ENCODE data around the gene SGK1.

Gene SGK1

GRCh38 chr6:134267917-134268361 is 50.0 kb downstream of the SGK1 start:
- H2BK120ac ChIP-seq (ENCODE audit: insufficient read depth, low read length, poor library complexity) = no peak overlapping the region
- WGBS (ENCODE audit: extremely low coverage, insufficient coverage, insufficient read length) = no CpG with 5 or more reads among the region's 10 CpGs
- peak; percentile 12 to 28 for DNase-seq
- H3K23ac ChIP-seq (ENCODE audit: low read length) = no peak overlapping the region
- H2AFZ ChIP-seq (ENCODE audit: insufficient read depth, low read length, poor library complexity) = peak overlapping the region; percentile 71
- H3K27ac ChIP-seq (ENCODE audit: low read depth, low read length) = no peak overlapping the region
- no peak overlapping the region for H4K8ac ChIP-seq (ENCODE audit: low read depth, low read length)
- no peak overlapping the region for H3K9ac ChIP-seq (ENCODE audit: low read length)
- no peak overlapping the region for H2AK5ac ChIP-seq (ENCODE audit: low read length)
- no peak overlapping the region for H4K12ac ChIP-seq (ENCODE audit: low read depth, low read length)
- H3K4me2 ChIP-seq (ENCODE audit: low read length) = no peak overlapping the region
- H3K4ac ChIP-seq (ENCODE audit: low read depth, low read length) = no peak overlapping the region
- H3K36me3 ChIP-seq (ENCODE audit: control insufficient read depth in 1 of 2, insufficient read depth in 2 of 2, low read length in 2 of 2) = no peaks in the 10 kb centered on the region
- H3K27me3 ChIP-seq (ENCODE audit: insufficient read depth, low read length) = no peaks in the 10 kb centered on the region
- H3K9me3 ChIP-seq (ENCODE audit: insufficient read depth, low read depth, low read length) = no peaks in the 10 kb centered on the region
- H3K4me3 ChIP-seq (ENCODE audit: low read depth, low read length) = no peak overlapping the region
- H3K79me1 ChIP-seq (ENCODE audit: low read length) = peaks cover 2% of the 10 kb centered on the region
- H4K91ac ChIP-seq (ENCODE audit: low read depth, low read length) = no peak overlapping the region
- H3K18ac ChIP-seq (ENCODE audit: low read length) = no peak overlapping the region
- H2BK5ac ChIP-seq (ENCODE audit: low read depth, low read length, poor library complexity) = no peak overlapping the region
- H2BK12ac ChIP-seq (ENCODE audit: low read length) = no peak overlapping the region
- no peaks in the 10 kb centered on the region for H3K79me2 ChIP-seq (ENCODE audit: control insufficient read depth, insufficient read depth, low read length, poor library complexity)
- no peak overlapping the region for H3K14ac ChIP-seq (ENCODE audit: low read length)
- H3K4me1 ChIP-seq (ENCODE audit: control insufficient read depth in 1 of 2, insufficient read depth in 2 of 2, low read length in 2 of 2) = peaks cover 0 to 3% of the 10 kb centered on the region in 2 experiments

GRCh38 chr6:134266776-134267175 is 51.1 kb downstream of the SGK1 start:
- no peak overlapping the region for H4K91ac ChIP-seq (ENCODE audit: low read depth, low read length)
- H3K9me3 ChIP-seq (ENCODE audit: insufficient read depth, low read depth, low read length) = no peaks in the 10 kb centered on the region
- H3K27me3 ChIP-seq (ENCODE audit: insufficient read depth, low read length) = no peaks in the 10 kb centered on the region
- H3K27ac ChIP-seq (ENCODE audit: low read depth, low read length) = no peak overlapping the region
- no peak overlapping the region for H3K18ac ChIP-seq (ENCODE audit: low read length)
- no peaks in the 10 kb centered on the region for H3K79me2 ChIP-seq (ENCODE audit: control insufficient read depth, insufficient read depth, low read length, poor library complexity)
- no peak overlapping the region for H3K4ac ChIP-seq (ENCODE audit: low read depth, low read length)
- H2BK12ac ChIP-seq (ENCODE audit: low read length) = no peak overlapping the region
- no peaks in the 10 kb centered on the region for H3K36me3 ChIP-seq (ENCODE audit: control insufficient read depth in 1 of 2, insufficient read depth in 2 of 2, low read length in 2 of 2)
- peaks cover 0 to 3% of the 10 kb centered on the region in 2 experiments for H3K4me1 ChIP-seq (ENCODE audit: control insufficient read depth in 1 of 2, insufficient read depth in 2 of 2, low read length in 2 of 2)
- no peak overlapping the region for H2AK5ac ChIP-seq (ENCODE audit: low read length)
- no peak overlapping the region for H2BK5ac ChIP-seq (ENCODE audit: low read depth, low read length, poor library complexity)
- no peak overlapping the region for H3K4me3 ChIP-seq (ENCODE audit: low read depth, low read length)
- no peak overlapping the region for H3K14ac ChIP-seq (ENCODE audit: low read length)
- no peak overlapping the region for H4K8ac ChIP-seq (ENCODE audit: low read depth, low read length)
- no peak overlapping the region for H3K4me2 ChIP-seq (ENCODE audit: low read length)
- no peak overlapping the region for H2BK120ac ChIP-seq (ENCODE audit: insufficient read depth, low read length, poor library complexity)
- no peak for DNase-seq
- WGBS (ENCODE audit: extremely low coverage, insufficient coverage, insufficient read length) = no CpG with 5 or more reads among the region's 2 CpGs
- peaks cover 2% of the 10 kb centered on the region for H3K79me1 ChIP-seq (ENCODE audit: low read length)
- no peak overlapping the region for H3K9ac ChIP-seq (ENCODE audit: low read length)
- H4K12ac ChIP-seq (ENCODE audit: low read depth, low read length) = no peak overlapping the region
- no peak overlapping the region for H2AFZ ChIP-seq (ENCODE audit: insufficient read depth, low read length, poor library complexity)
- H3K23ac ChIP-seq (ENCODE audit: low read length) = no peak overlapping the region

DNA sequence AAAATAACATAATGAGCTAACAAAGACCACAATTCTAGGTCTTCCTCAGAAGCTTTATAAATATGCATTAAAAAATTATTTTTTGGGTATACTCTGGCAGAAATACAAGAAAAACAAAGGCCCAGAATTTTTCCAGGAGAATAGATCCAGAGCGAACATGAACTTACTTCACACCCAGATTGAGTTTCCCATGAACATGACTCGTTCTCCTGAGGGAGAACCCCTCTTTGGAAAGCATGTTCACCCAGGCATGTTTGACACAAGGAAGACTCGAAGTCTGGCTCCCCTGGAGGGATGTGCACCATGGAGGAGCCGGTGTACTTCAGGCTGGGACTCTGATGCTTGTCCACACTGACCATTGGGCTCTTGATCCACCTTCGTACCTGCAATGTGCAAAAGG is 56.1 kb downstream of the SGK1 start:
- Histone ChIP-seq H4K12ac (ENCODE audit: low read depth, low read length) (no peak overlapping the region), H3K79me1 (ENCODE audit: low read length) (no peaks in the 10 kb centered on the region), H3K14ac (ENCODE audit: low read length) (no peak overlapping the region), H3K4me3 (ENCODE audit: low read depth, low read length) (no peak overlapping the region), H3K4me2 (ENCODE audit: low read length) (no peak overlapping the region), H4K91ac (ENCODE audit: low read depth, low read length) (no peak overlapping the region), H2AK5ac (ENCODE audit: low read length) (no peak overlapping the region), H3K23ac (ENCODE audit: low read length) (no peak overlapping the region), H4K8ac (ENCODE audit: low read depth, low read length) (no peak overlapping the region), H3K79me2 (ENCODE audit: control insufficient read depth, insufficient read depth, low read length, poor library complexity) (no peaks in the 10 kb centered on the region), H2BK5ac (ENCODE audit: low read depth, low read length, poor library complexity) (no peak overlapping the region), H3K4ac (ENCODE audit: low read depth, low read length) (no peak overlapping the region), H3K9me3 (ENCODE audit: insufficient read depth, low read depth, low read length) (peaks cover 1% of the 10 kb centered on the region), H2AFZ (ENCODE audit: insufficient read depth, low read length, poor library complexity) (no peak overlapping the region), H3K36me3 (ENCODE audit: control insufficient read depth in 1 of 2, insufficient read depth in 2 of 2, low read length in 2 of 2) (no peaks in the 10 kb centered on the region), H2BK12ac (ENCODE audit: low read length) (no peak overlapping the region), H3K27me3 (ENCODE audit: insufficient read depth, low read length) (no peaks in the 10 kb centered on the region), H3K4me1 (ENCODE audit: control insufficient read depth in 1 of 2, insufficient read depth in 2 of 2, low read length in 2 of 2) (no peaks in the 10 kb centered on the region), H2BK120ac (ENCODE audit: insufficient read depth, low read length, poor library complexity) (no peak overlapping the region), H3K18ac (ENCODE audit: low read length) (no peak overlapping the region), H3K27ac (ENCODE audit: low read depth, low read length) (no peak overlapping the region), H3K9ac (ENCODE audit: low read length) (no peak overlapping the region)
- no peak for DNase-seq
- no CpG with 5 or more reads among the region's 5 CpGs for WGBS (ENCODE audit: extremely low coverage, insufficient coverage, insufficient read length)

DNA sequence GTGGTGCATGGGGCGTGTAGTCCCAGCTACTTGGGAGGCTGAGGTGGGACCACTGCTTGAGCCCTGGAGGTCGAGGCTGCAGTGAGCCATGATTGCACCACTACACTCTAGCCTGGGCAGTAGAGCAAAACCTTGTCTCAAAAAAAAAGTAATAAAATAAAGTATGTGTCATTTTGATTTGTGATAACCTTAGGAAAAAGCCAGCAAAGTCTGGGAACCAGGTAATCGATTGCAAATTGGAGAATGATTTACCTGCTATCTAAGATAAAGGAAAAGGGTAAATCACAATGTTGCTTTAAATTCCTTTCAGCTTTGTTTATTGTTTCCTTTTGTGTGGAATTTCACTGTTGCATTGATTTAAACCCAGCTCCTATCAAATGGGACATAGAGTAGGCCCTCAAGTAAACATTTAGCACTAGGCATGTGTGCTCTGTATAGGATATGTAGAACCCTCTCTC is 59.0 kb downstream of the SGK1 start:
- H3K14ac ChIP-seq (ENCODE audit: low read length) = no peak overlapping the region
- no peak overlapping the region for H2AFZ ChIP-seq (ENCODE audit: insufficient read depth, low read length, poor library complexity)
- H2BK5ac ChIP-seq (ENCODE audit: low read depth, low read length, poor library complexity) = no peak overlapping the region
- DNase-seq = no peak
- H3K27me3 ChIP-seq (ENCODE audit: insufficient read depth, low read length) = no peaks in the 10 kb centered on the region
- H3K79me1 ChIP-seq (ENCODE audit: low read length) = no peaks in the 10 kb centered on the region
- H2BK120ac ChIP-seq (ENCODE audit: insufficient read depth, low read length, poor library complexity) = no peak overlapping the region
- no peak overlapping the region for H3K18ac ChIP-seq (ENCODE audit: low read length)
- no peak overlapping the region for H3K23ac ChIP-seq (ENCODE audit: low read length)
- no peak overlapping the region for H3K4ac ChIP-seq (ENCODE audit: low read depth, low read length)
- H3K4me1 ChIP-seq (ENCODE audit: control insufficient read depth in 1 of 2, insufficient read depth in 2 of 2, low read length in 2 of 2) = no peaks in the 10 kb centered on the region
- no peak overlapping the region for H2BK12ac ChIP-seq (ENCODE audit: low read length)
- H4K12ac ChIP-seq (ENCODE audit: low read depth, low read length) = no peak overlapping the region
- H3K36me3 ChIP-seq (ENCODE audit: control insufficient read depth in 1 of 2, insufficient read depth in 2 of 2, low read length in 2 of 2) = no peaks in the 10 kb centered on the region
- H3K79me2 ChIP-seq (ENCODE audit: control insufficient read depth, insufficient read depth, low read length, poor library complexity) = no peaks in the 10 kb centered on the region
- no peak overlapping the region for H4K8ac ChIP-seq (ENCODE audit: low read depth, low read length)
- no peak overlapping the region for H3K27ac ChIP-seq (ENCODE audit: low read depth, low read length)
- H3K4me2 ChIP-seq (ENCODE audit: low read length) = no peak overlapping the region
- WGBS (ENCODE audit: extremely low coverage, insufficient coverage, insufficient read length) = no CpG with 5 or more reads among the region's 3 CpGs
- H3K9ac ChIP-seq (ENCODE audit: low read length) = no peak overlapping the region
- no peak overlapping the region for H4K91ac ChIP-seq (ENCODE audit: low read depth, low read length)
- no peak overlapping the region for H3K4me3 ChIP-seq (ENCODE audit: low read depth, low read length)
- no peak overlapping the region for H2AK5ac ChIP-seq (ENCODE audit: low read length)
- peaks cover 1% of the 10 kb centered on the region for H3K9me3 ChIP-seq (ENCODE audit: insufficient read depth, low read depth, low read length)
